Central memory CD8-positive, alpha-beta T cell (primary cell): ENCODE measurements around the gene TRIM5.
A peak's percentile ranks its signal among the peaks of the same experiment; 100 is the strongest.

Source experiments
- ATAC-seq: fragments of 150-1000 bp; cut with Tn5 transposase; replicated peaks from 2 replicates; pipeline ENCODE4 v1.10.0; 2022; ENCODE audit warnings: mild to moderate bottlenecking, moderate FRiP score, moderate number of reproducible peaks; ENCODE audit not compliant: poor library complexity, severe bottlenecking; ENCODE audit errors: extremely low read depth
- DNase-seq, 2 donors: peaks; one replicate each; pipeline ENCODE4 v3.0.0; 2021; ENCODE audit warnings: low spot score in 2 of 2
- H3K27ac Mint-ChIP-seq: one replicate; pipeline ENCODE4 v1.8.0; 2022; ENCODE audit warnings: low read depth, mild to moderate bottlenecking, moderate library complexity, mixed read lengths
- H3K27me3 Mint-ChIP-seq: one replicate; pipeline ENCODE4 v1.8.0; 2022; ENCODE audit warnings: mixed read lengths
- H3K36me3 Mint-ChIP-seq: one replicate; pipeline ENCODE4 v1.8.0; 2022; ENCODE audit warnings: mild to moderate bottlenecking, moderate library complexity, mixed read lengths; ENCODE audit not compliant: insufficient read depth
- H3K4me1 Mint-ChIP-seq: one replicate; pipeline ENCODE4 v1.8.0; 2022; ENCODE audit warnings: mixed read lengths
- H3K4me3 Mint-ChIP-seq: one replicate; pipeline ENCODE4 v1.8.0; 2022; ENCODE audit warnings: mild to moderate bottlenecking, moderate library complexity, mixed read lengths
- H3K9me3 Mint-ChIP-seq: one replicate; pipeline ENCODE4 v1.8.0; 2022; ENCODE audit warnings: mixed read lengths

TRIM5 gene

GRCh38 chr11:5639953-5640352 lies 44.9 kb downstream of the TRIM5 start:
- no peak overlapping the region for H3K4me3 Mint-ChIP-seq
- no peaks in the 10 kb centered on the region for H3K9me3 Mint-ChIP-seq
- no peak for DNase-seq
- no peak overlapping the region for H3K27ac Mint-ChIP-seq
- H3K27me3 Mint-ChIP-seq: no peaks in the 10 kb centered on the region
- H3K4me1 Mint-ChIP-seq: peaks cover 6% of the 10 kb centered on the region
- no peak for ATAC-seq
- H3K36me3 Mint-ChIP-seq: peaks cover 29% of the 10 kb centered on the region

GRCh38 chr11:5631969-5632635 lies 52.8 kb downstream of the TRIM5 start:
- H3K9me3 Mint-ChIP-seq: no peaks in the 10 kb centered on the region
- no peak overlapping the region for H3K4me3 Mint-ChIP-seq
- H3K27me3 Mint-ChIP-seq: no peaks in the 10 kb centered on the region
- H3K36me3 Mint-ChIP-seq: peaks cover 25% of the 10 kb centered on the region
- peaks cover 23% of the 10 kb centered on the region for H3K4me1 Mint-ChIP-seq
- DNase-seq: no peak
- H3K27ac Mint-ChIP-seq: peak overlapping the region; percentile 16
- no peak for ATAC-seq

- Mint-ChIP-seq H3K4me1 (peaks cover 30% of the 10 kb centered on the region), H3K4me3 (no peak overlapping the region), H3K36me3 (peaks cover 23% of the 10 kb centered on the region), H3K9me3 (no peaks in the 10 kb centered on the region), H3K27me3 (no peaks in the 10 kb centered on the region), H3K27ac (peak overlapping the region; percentile 16)
- ATAC-seq: no peak
- no peak for DNase-seq
Measured at GRCh38 chr11:5631417-5631816, 53.5 kb downstream of the TRIM5 start.

- Mint-ChIP-seq H3K27me3 (no peaks in the 10 kb centered on the region), H3K9me3 (no peaks in the 10 kb centered on the region), H3K27ac (peak overlapping the region; percentile 75), H3K36me3 (peaks cover 4% of the 10 kb centered on the region), H3K4me1 (peaks cover 39% of the 10 kb centered on the region), H3K4me3 (peak overlapping the region; percentile 81)
- DNase-seq (no peak), ATAC-seq (no peak)
Measured at GRCh38 chr11:5626196-5626595, 58.7 kb downstream of the TRIM5 start.

- peak overlapping the region; percentile 75 for H3K27ac Mint-ChIP-seq
- peak overlapping the region; percentile 81 for H3K4me3 Mint-ChIP-seq
- no peaks in the 10 kb centered on the region for H3K27me3 Mint-ChIP-seq
- peaks cover 4% of the 10 kb centered on the region for H3K36me3 Mint-ChIP-seq
- DNase-seq: no peak
- H3K4me1 Mint-ChIP-seq: peaks cover 33% of the 10 kb centered on the region
- H3K9me3 Mint-ChIP-seq: no peaks in the 10 kb centered on the region
- ATAC-seq: no peak
Measured at GRCh38 chr11:5625281-5625680, 59.6 kb downstream of the TRIM5 start.

- Mint-ChIP-seq H3K27me3 (no peaks in the 10 kb centered on the region), H3K36me3 (peaks cover 4% of the 10 kb centered on the region), H3K9me3 (no peaks in the 10 kb centered on the region), H3K4me3 (peak within 1 kb of the TSS; percentile 81), H3K27ac (peak within 1 kb of the TSS; percentile 75), H3K4me1 (peaks cover 33% of the 10 kb centered on the region)
- DNase-seq (peak; percentile 25 to 40), ATAC-seq (peak; percentile 96)
Measured at GRCh38 chr11:5624489-5625279, 60.2 kb downstream of the TRIM5 start, which contains the start of gene TRIM34. Gene TRIM34, plus strand, starts transcription at chr11:5625001. Its CDS starts 7,331 bp downstream, at chr11:5632332.

GRCh38 chr11:5622802-5623201 lies 62.1 kb downstream of the TRIM5 start:
- H3K4me3 Mint-ChIP-seq: no peak overlapping the region
- H3K27ac Mint-ChIP-seq: no peak overlapping the region
- H3K36me3 Mint-ChIP-seq: peaks cover 4% of the 10 kb centered on the region
- no peaks in the 10 kb centered on the region for H3K27me3 Mint-ChIP-seq
- ATAC-seq: no peak
- DNase-seq: no peak
- peaks cover 33% of the 10 kb centered on the region for H3K4me1 Mint-ChIP-seq
- H3K9me3 Mint-ChIP-seq: no peaks in the 10 kb centered on the region

- H3K4me3 Mint-ChIP-seq: no peak overlapping the region
- DNase-seq (no peak), ATAC-seq (no peak)
- H3K9me3 Mint-ChIP-seq: no peaks in the 10 kb centered on the region
- H3K36me3 Mint-ChIP-seq: peaks cover 4% of the 10 kb centered on the region
- no peaks in the 10 kb centered on the region for H3K27me3 Mint-ChIP-seq
- no peak overlapping the region for H3K27ac Mint-ChIP-seq
- H3K4me1 Mint-ChIP-seq: peaks cover 23% of the 10 kb centered on the region
Measured at GRCh38 chr11:5621580-5621979, 63.3 kb downstream of the TRIM5 start.

GRCh38 chr11:5620651-5621521 lies 64.0 kb downstream of the TRIM5 start:
- ATAC-seq: no peak
- Mint-ChIP-seq H3K4me1 (peaks cover 16% of the 10 kb centered on the region), H3K36me3 (peaks cover 4% of the 10 kb centered on the region), H3K27ac (no peak overlapping the region), H3K9me3 (no peaks in the 10 kb centered on the region), H3K4me3 (no peak overlapping the region), H3K27me3 (no peaks in the 10 kb centered on the region)
- DNase-seq: no peak

- peaks cover 2% of the 10 kb centered on the region for H3K36me3 Mint-ChIP-seq
- H3K27me3 Mint-ChIP-seq: no peaks in the 10 kb centered on the region
- no peak for DNase-seq
- H3K4me3 Mint-ChIP-seq: no peak overlapping the region
- H3K27ac Mint-ChIP-seq: no peak overlapping the region
- no peak for ATAC-seq
- H3K9me3 Mint-ChIP-seq: no peaks in the 10 kb centered on the region
- peaks cover 1% of the 10 kb centered on the region for H3K4me1 Mint-ChIP-seq
Measured at GRCh38 chr11:5618807-5619206, 66.1 kb downstream of the TRIM5 start.
